Measurements from ENCODE around the gene MBD5. TPM values are rescaled to one million over a fixed set of nuclear protein-coding genes. Genes with fewer than 3 reads are reported as not detected.
A peak's percentile ranks its signal among the peaks of the same experiment; 100 is the strongest.
"Not testable (repeated sequence)": the region's sequence is repeated elsewhere in the genome, so short reads cannot be mapped to it uniquely, and the experiment has no call there.

MBD5 gene
- total RNA-seq, 1 experiment from 2014 or later = 8.5 TPM

GRCh38 chr2:147989809-147990403 is 31.0 kb upstream of the MBD5 start:
- peak; percentile 66 for DNase-seq
- peaks cover 77% of the 10 kb centered on the region for H3K79me2 ChIP-seq (ENCODE audit: low read length)
- POLR2A ChIA-PET (ENCODE audit: unreplicated experiment) = no interaction called here

GRCh38 chr2:147994965-147995364 is 25.9 kb upstream of the MBD5 start:
- H3K4me1 ChIP-seq (ENCODE audit: insufficient read depth, low read length); DNase-seq; ATAC-seq; H3K4me3 ChIP-seq (ENCODE audit: low read length); H3K9me2 ChIP-seq (replicated peaks; ENCODE audit: low read length); H3K27ac ChIP-seq (ENCODE audit: low read length); H3F3A ChIP-seq (ENCODE audit: low read length, unreplicated experiment); H3K9ac ChIP-seq (ENCODE audit: low read length); H3K9me3 ChIP-seq (ENCODE audit: low read length); POLR2A ChIA-PET (ENCODE audit: unreplicated experiment); H3K4me2 ChIP-seq (ENCODE audit: low read length); BruUV-seq (replicated peaks); H2AFZ ChIP-seq (ENCODE audit: low read length); H3K27me3 ChIP-seq (ENCODE audit: low read length): not testable (repeated sequence)
- Histone ChIP-seq H3K79me2 (ENCODE audit: low read length) (peaks cover 85% of the 10 kb centered on the region), H3K36me3 (ENCODE audit: low read depth, low read length) (peaks cover 12% of the 10 kb centered on the region), H4K20me1 (ENCODE audit: low read length) (peaks cover 19% of the 10 kb centered on the region; the same call in 1 of the 2 replicates)
- intact Hi-C loops (cut with micrococcal nuclease) = loop anchor here (5.0 kb wide), 2 partner anchors 207 to 997 kb away; no protein-coding TSS in a partner anchor
- CTCF ChIA-PET = interaction anchor here (0.6 kb wide), 1 partner anchor 515 kb away, joined by 3 read pairs; no protein-coding TSS in a partner anchor

More at GRCh38 chr2:147989809-147990403, 31.0 kb upstream of the MBD5 start:
- H3K4me3 ChIP-seq (ENCODE audit: low read length) = no peak overlapping the region
- H3K9me3 ChIP-seq (ENCODE audit: low read length) = no peaks in the 10 kb centered on the region
- no peak overlapping the region for H3K9ac ChIP-seq (ENCODE audit: low read length)
- TF ChIP-seq EZH2 (IDR thresholded peaks at IDR 0.05; ENCODE audit: low read length, unreplicated experiment) (no peak), CTCF (conservative IDR thresholded peaks at IDR 0.05; ENCODE audit: low read depth, low read length) (peak; percentile 93)
- ATAC-seq = peak; percentile 70
- intact Hi-C loops (cut with micrococcal nuclease) = loop anchor here (1.0 to 5.0 kb wide), 3 partner anchors 212 to 1002 kb away; no protein-coding TSS in a partner anchor
- H3F3A ChIP-seq (ENCODE audit: low read length, unreplicated experiment) = no peaks in the 10 kb centered on the region
- no peak overlapping the region for H3K4me2 ChIP-seq (ENCODE audit: low read length)
- H3K27ac ChIP-seq (ENCODE audit: low read length) = no peak overlapping the region
- no TSS peak for BruUV-seq (replicated peaks)
- H3K4me1 ChIP-seq (ENCODE audit: insufficient read depth, low read length) = no peaks in the 10 kb centered on the region
- H3K36me3 ChIP-seq (ENCODE audit: low read depth, low read length) = no peaks in the 10 kb centered on the region
- H3K27me3 ChIP-seq (ENCODE audit: low read length) = no peaks in the 10 kb centered on the region
- H4K20me1 ChIP-seq (ENCODE audit: low read length) = peaks cover 17% of the 10 kb centered on the region; the same call in 1 of the 2 replicates
- CTCF ChIA-PET = interaction anchor here (1.0 to 1.3 kb wide), 2 partner anchors 31 to 519 kb away, joined by 3 to 7 read pairs; partner anchors contain the start of gene MBD5
- no peaks in the 10 kb centered on the region for H3K9me2 ChIP-seq (replicated peaks; ENCODE audit: low read length)
- H2AFZ ChIP-seq (ENCODE audit: low read length) = no peak overlapping the region

- Histone ChIP-seq H3K27ac (ENCODE audit: low read length) (no peak overlapping the region), H3K79me2 (ENCODE audit: low read length) (peaks cover 96% of the 10 kb centered on the region), H3K4me3 (ENCODE audit: low read length) (no peak overlapping the region), H3K36me3 (ENCODE audit: low read depth, low read length) (peaks cover 12% of the 10 kb centered on the region), H3K9me3 (ENCODE audit: low read length) (no peaks in the 10 kb centered on the region), H2AFZ (ENCODE audit: low read length) (no peak overlapping the region), H3F3A (ENCODE audit: low read length, unreplicated experiment) (no peaks in the 10 kb centered on the region), H3K9ac (ENCODE audit: low read length) (no peak overlapping the region), H4K20me1 (ENCODE audit: low read length) (peaks cover 24% of the 10 kb centered on the region), H3K4me1 (ENCODE audit: insufficient read depth, low read length) (no peaks in the 10 kb centered on the region), H3K4me2 (ENCODE audit: low read length) (no peak overlapping the region), H3K27me3 (ENCODE audit: low read length) (no peaks in the 10 kb centered on the region), H3K9me2 (replicated peaks; ENCODE audit: low read length) (no peaks in the 10 kb centered on the region)
- intact Hi-C loops (cut with micrococcal nuclease) = no loop called here
- CTCF ChIA-PET = no interaction called here
- no peak for ATAC-seq
- BruUV-seq (replicated peaks) = no TSS peak
- POLR2A ChIA-PET (ENCODE audit: unreplicated experiment) = no interaction called here
- DNase-seq = no peak
- TF ChIP-seq EZH2 (IDR thresholded peaks at IDR 0.05; ENCODE audit: low read length, unreplicated experiment) (no peak), CTCF (conservative IDR thresholded peaks at IDR 0.05; ENCODE audit: low read depth, low read length) (no peak), EZH2phosphoT487 (IDR thresholded peaks at IDR 0.05; ENCODE audit: borderline replicate concordance, low read length) (no peak)
Measured at GRCh38 chr2:147996828-147997227, 24.1 kb upstream of the MBD5 start.
